ENCODE results near the gene UPK3A.
"Not testable (repeated sequence)": the region's sequence is repeated elsewhere in the genome, so short reads cannot be mapped to it uniquely, and the experiment has no call there.

Gene UPK3A

GRCh38 chr22:45281010-45281409 lies 3.7 kb upstream of the UPK3A start:
- DNase-seq (ENCODE audit: low read depth) = no peak

GRCh38 chr22:45285263-45286058 lies 712 bp downstream of the UPK3A start:
- no peak for DNase-seq (ENCODE audit: low read depth)

GRCh38 chr22:45286854-45287551 lies 2.3 kb downstream of the UPK3A start:
- DNase-seq (ENCODE audit: low read depth) = no peak

- DNase-seq (ENCODE audit: low read depth) = no peak
Measured at GRCh38 chr22:45290410-45290936, 5.7 kb downstream of the UPK3A start.

GRCh38 chr22:45291061-45291930 lies 6.5 kb downstream of the UPK3A start:
- no peak for DNase-seq (ENCODE audit: low read depth)

GRCh38 chr22:45291931-45292290 lies 7.2 kb downstream of the UPK3A start:
- no peak for DNase-seq (ENCODE audit: low read depth)

- no peak for DNase-seq (ENCODE audit: low read depth)
Measured at GRCh38 chr22:45292731-45293442, 8.1 kb downstream of the UPK3A start.

GRCh38 chr22:45294030-45294429 lies 9.3 kb downstream of the UPK3A start:
- no peak for DNase-seq (ENCODE audit: low read depth)

GRCh38 chr22:45295004-45295403 lies 10.3 kb downstream of the UPK3A start:
- DNase-seq (ENCODE audit: low read depth) = not testable (repeated sequence)

GRCh38 chr22:45295492-45295891 lies 10.7 kb downstream of the UPK3A start:
- DNase-seq (ENCODE audit: low read depth) = no peak

GRCh38 chr22:45296628-45297297 lies 12.0 kb downstream of the UPK3A start:
- no peak for DNase-seq (ENCODE audit: low read depth)

- no peak for DNase-seq (ENCODE audit: low read depth)
Measured at GRCh38 chr22:45298934-45299505, 14.3 kb downstream of the UPK3A start.

GRCh38 chr22:45302751-45303150 lies 18.0 kb downstream of the UPK3A start:
- DNase-seq (ENCODE audit: low read depth) = no peak

GRCh38 chr22:45303181-45303580 lies 18.4 kb downstream of the UPK3A start:
- DNase-seq (ENCODE audit: low read depth) = no peak

GRCh38 chr22:45304971-45305370 lies 20.2 kb downstream of the UPK3A start:
- DNase-seq (ENCODE audit: low read depth) = no peak

- no peak for DNase-seq (ENCODE audit: low read depth)
Measured at GRCh38 chr22:45305456-45306075, 20.8 kb downstream of the UPK3A start.

GRCh38 chr22:45306139-45306538 lies 21.4 kb downstream of the UPK3A start:
- DNase-seq (ENCODE audit: low read depth) = no peak

GRCh38 chr22:45308391-45308956 lies 23.7 kb downstream of the UPK3A start:
- DNase-seq (ENCODE audit: low read depth) = no peak

GRCh38 chr22:45308957-45309421 lies 24.2 kb downstream of the UPK3A start:
- no peak for DNase-seq (ENCODE audit: low read depth)
